DMS53 treated with DMSO at 0.1 percent for 48 hours (cell line): ENCODE results near the gene NPM3.

Source experiments
- DNase-seq: peaks from one replicate; lab custom pipeline; 2025; ENCODE audit not compliant: unreplicated experiment; lab: John Stamatoyannopoulos, UW

Gene NPM3

GRCh38 chr10:101775273-101776160 lies 7.7 kb downstream of the NPM3 start, which contains the start of gene FGF8:
Gene FGF8, minus strand, starts transcription at chr10:101776114. Its CDS starts 214 bp downstream, at chr10:101775900.
- no peak for DNase-seq

GRCh38 chr10:101774589-101775272 lies 8.5 kb downstream of the NPM3 start:
- no peak for DNase-seq

GRCh38 chr10:101773923-101774588 lies 9.2 kb downstream of the NPM3 start:
- DNase-seq = no peak

- no peak for DNase-seq
These were observed 10.1 kb downstream of the NPM3 start for GRCh38 chr10:101772895-101773761.

GRCh38 chr10:101772017-101772894 lies 11.0 kb downstream of the NPM3 start:
- DNase-seq = no peak

- no peak for DNase-seq
These were observed 11.9 kb downstream of the NPM3 start for GRCh38 chr10:101771380-101771779.

GRCh38 chr10:101770331-101771215 lies 12.7 kb downstream of the NPM3 start:
- DNase-seq = no peak

- no peak for DNase-seq
These were observed 13.6 kb downstream of the NPM3 start for GRCh38 chr10:101769541-101770180.

- DNase-seq = no peak
These were observed 14.5 kb downstream of the NPM3 start for GRCh38 chr10:101768791-101769170.

- no peak for DNase-seq
These were observed 15.1 kb downstream of the NPM3 start for GRCh38 chr10:101767966-101768790.

- no peak for DNase-seq
These were observed 15.7 kb downstream of the NPM3 start for GRCh38 chr10:101767600-101767945.

GRCh38 chr10:101766753-101767599 lies 16.3 kb downstream of the NPM3 start:
- DNase-seq = no peak

GRCh38 chr10:101766306-101766705 lies 16.9 kb downstream of the NPM3 start:
- no peak for DNase-seq

GRCh38 chr10:101763141-101763846 lies 20.0 kb downstream of the NPM3 start:
- no peak for DNase-seq

- no peak for DNase-seq
These were observed 20.5 kb downstream of the NPM3 start for GRCh38 chr10:101762736-101763135.

- DNase-seq = no peak
These were observed 22.0 kb downstream of the NPM3 start for GRCh38 chr10:101761226-101761625.
